Vagina (tissue), 2 donors: Measurements from ENCODE around the gene ZNF83.

Experiments
- CTCF ChIP-seq, 3 experiments: fragments of 450-650 bp in 2 of 3; fragments of 200-600 bp in 1 of 3; sonication (generic) in 1 of 3; IDR thresholded peaks; one replicate each; pipeline ENCODE4 v1.5.1; 2017 to 2019; ENCODE audit warnings: antibody characterized with exemption in 3 of 3, mild to moderate bottlenecking in 2 of 3, moderate library complexity in 2 of 3
- POLR2AphosphoS5 ChIP-seq, 2 donors: sonication (generic); formaldehyde crosslinking; IDR thresholded peaks; one replicate each; pipeline ENCODE4 v1.9.0; 2017; ENCODE audit warnings: antibody characterized with exemption in 2 of 2, mild to moderate bottlenecking in 2 of 2, low read depth in 1 of 2; ENCODE audit not compliant: insufficient read depth in 1 of 2

GRCh38 chr19:52584736-52585440 lies 53.3 kb downstream of the ZNF83 start:
- TF ChIP-seq POLR2AphosphoS5 (IDR thresholded peaks at IDR 0.05; ENCODE audit: insufficient read depth in 1 of 2, low read depth in 1 of 2), result no peak
- TF ChIP-seq CTCF (IDR thresholded peaks at IDR 0.05), result no peak
